Measurements from ENCODE around the gene SLC5A6. TPM values are rescaled to one million over a fixed set of nuclear protein-coding genes. Genes with fewer than 3 reads are reported as not detected.

The SLC5A6 gene
- total and polyA plus RNA-seq, 4 experiments from 2014 or later = 18.9 to 25.1 (median 21.8) TPM

DNA sequence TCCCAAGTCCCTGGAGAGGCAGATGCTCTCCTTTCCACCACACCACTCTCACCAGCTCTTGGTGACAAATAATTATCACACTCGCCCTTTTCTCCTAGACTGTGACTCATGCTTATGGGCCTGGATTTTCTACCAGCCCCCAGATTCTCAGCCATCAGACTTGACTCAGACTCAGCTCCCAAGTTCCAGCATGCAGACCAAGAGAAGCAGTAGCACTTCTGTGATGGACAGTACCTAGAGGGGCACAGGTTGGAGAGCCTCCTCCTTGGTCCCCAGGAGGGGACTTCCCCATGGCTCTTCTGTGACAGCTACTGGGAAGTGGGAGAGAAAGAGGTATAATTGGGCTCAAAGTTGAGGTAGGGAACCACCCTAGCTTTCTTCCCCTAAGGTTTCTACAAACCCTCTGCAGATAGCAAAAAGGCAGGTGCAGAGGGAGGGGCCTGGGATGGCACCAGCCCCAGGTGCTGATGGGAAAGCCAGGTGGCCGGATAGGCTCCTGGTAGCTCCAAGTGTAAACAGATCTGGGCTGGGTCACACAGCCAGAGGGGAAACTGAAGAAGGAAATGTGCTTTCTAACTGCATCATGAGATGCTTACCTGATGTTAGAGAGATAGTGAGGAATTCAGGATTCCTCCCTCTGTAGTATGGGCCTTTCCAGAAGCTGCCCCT lies 59.1 kb downstream of the SLC5A6 start:
- Histone ChIP-seq H3K4me3 (ENCODE audit: low read length in 2 of 2) (no peak overlapping the region), H3K4me1 (ENCODE audit: insufficient read depth, low read length) (no peaks in the 10 kb centered on the region), H3K27ac (ENCODE audit: low read depth, low read length) (no peak overlapping the region), H3K9me3 (ENCODE audit: control insufficient read depth in 1 of 2, low read length in 2 of 2) (no peaks in the 10 kb centered on the region), H3K27me3 (ENCODE audit: insufficient read depth, low read length) (no peaks in the 10 kb centered on the region), H3K36me3 (ENCODE audit: insufficient read depth, low read length) (no peaks in the 10 kb centered on the region)
- ChIA-PET CTCF (ENCODE audit: partially characterized antibody) (interaction anchor here (1.4 kb wide), 1 partner anchor 19 kb away, joined by 3 read pairs; no protein-coding TSS in a partner anchor), POLR2A (ENCODE audit: partially characterized antibody) (no interaction called here)
- no peak overlapping the region for H3K4me3 Mint-ChIP-seq
- H3K27ac Mint-ChIP-seq = peak overlapping the region in 1 of 7 donors; percentile 19
- no peak for DNase-seq
- no peaks in the 10 kb centered on the region for H3K9me3 Mint-ChIP-seq
- no peaks in the 10 kb centered on the region for H3K4me1 Mint-ChIP-seq
- H3K27me3 Mint-ChIP-seq = peaks cover under 1 to 6% of the 10 kb centered on the region in 2 donors
- intact Hi-C loops (cut with micrococcal nuclease) = no loop called here
- H3K36me3 Mint-ChIP-seq = no peaks in the 10 kb centered on the region

GRCh38 chr2:27152102-27152795 lies 59.8 kb downstream of the SLC5A6 start:
- H3K36me3 Mint-ChIP-seq = no peaks in the 10 kb centered on the region
- no peak for DNase-seq
- Histone ChIP-seq H3K4me3 (ENCODE audit: low read length in 2 of 2) (no peak overlapping the region), H3K9me3 (ENCODE audit: control insufficient read depth in 1 of 2, low read length in 2 of 2) (no peaks in the 10 kb centered on the region), H3K27ac (ENCODE audit: low read depth, low read length) (no peak overlapping the region), H3K27me3 (ENCODE audit: insufficient read depth, low read length) (no peaks in the 10 kb centered on the region), H3K36me3 (ENCODE audit: insufficient read depth, low read length) (no peaks in the 10 kb centered on the region), H3K4me1 (ENCODE audit: insufficient read depth, low read length) (no peaks in the 10 kb centered on the region)
- POLR2A ChIA-PET (ENCODE audit: partially characterized antibody) = no interaction called here
- CTCF ChIA-PET (ENCODE audit: partially characterized antibody) = interaction anchor here (0.9 to 1.4 kb wide), 3 partner anchors 8 to 150 kb away, joined by 3 read pairs; no protein-coding TSS in a partner anchor
- intact Hi-C loops (cut with micrococcal nuclease) = no loop called here
- peak overlapping the region in 1 of 7 donors; percentile 19 for H3K27ac Mint-ChIP-seq
- H3K9me3 Mint-ChIP-seq = no peaks in the 10 kb centered on the region
- H3K4me1 Mint-ChIP-seq = no peaks in the 10 kb centered on the region
- no peak overlapping the region for H3K4me3 Mint-ChIP-seq
- H3K27me3 Mint-ChIP-seq = peaks cover 2 to 8% of the 10 kb centered on the region in 2 donors

GRCh38 chr2:27150639-27151230 lies 61.3 kb downstream of the SLC5A6 start:
- H3K4me1 Mint-ChIP-seq = no peaks in the 10 kb centered on the region
- POLR2A ChIA-PET (ENCODE audit: partially characterized antibody) = no interaction called here
- H3K4me3 ChIP-seq (ENCODE audit: low read length in 2 of 2) = no peak overlapping the region
- no peaks in the 10 kb centered on the region for H3K27me3 ChIP-seq (ENCODE audit: insufficient read depth, low read length)
- no peaks in the 10 kb centered on the region for H3K4me1 ChIP-seq (ENCODE audit: insufficient read depth, low read length)
- CTCF ChIA-PET (ENCODE audit: partially characterized antibody) = interaction anchor here (0.9 to 1.4 kb wide), 2 partner anchors 10 to 19 kb away, joined by 3 to 6 read pairs; no protein-coding TSS in a partner anchor
- intact Hi-C loops (cut with micrococcal nuclease) = no loop called here
- no peaks in the 10 kb centered on the region for H3K9me3 Mint-ChIP-seq
- H3K27ac Mint-ChIP-seq = no peak overlapping the region
- H3K27ac ChIP-seq (ENCODE audit: low read depth, low read length) = no peak overlapping the region
- DNase-seq = no peak
- H3K4me3 Mint-ChIP-seq = no peak overlapping the region
- H3K27me3 Mint-ChIP-seq = peaks cover 3 to 8% of the 10 kb centered on the region in 2 donors
- H3K36me3 ChIP-seq (ENCODE audit: insufficient read depth, low read length) = no peaks in the 10 kb centered on the region
- H3K9me3 ChIP-seq (ENCODE audit: control insufficient read depth in 1 of 2, low read length in 2 of 2) = no peaks in the 10 kb centered on the region
- no peaks in the 10 kb centered on the region for H3K36me3 Mint-ChIP-seq

Other genes with a start within 250 kb of the SLC5A6 start
- gene MAPRE3, start 241.6 kb downstream of the SLC5A6 start, total RNA-seq = 1 to 10 TPM; 3.4 to 3.6 TPM
- gene MAPRE3, start 241.6 kb downstream of the SLC5A6 start, polyA plus RNA-seq = 1 to 10 TPM; 1.3 to 2.5 TPM
- 10 to 100 TPM; 97.3 to 99.8 TPM for gene TMEM214, start 179.3 kb downstream of the SLC5A6 start, total RNA-seq
- gene TMEM214, start 179.3 kb downstream of the SLC5A6 start, polyA plus RNA-seq = 10 to 100 TPM; 25.6 to 34.5 TPM
- 10 to 100 TPM; 12.2 to 14.9 TPM for gene AGBL5, start 160.6 kb downstream of the SLC5A6 start, total RNA-seq
- 1 to 10 TPM; 7.4 to 9.3 TPM for gene AGBL5, start 160.6 kb downstream of the SLC5A6 start, polyA plus RNA-seq
- 100 to 1,000 TPM; 269 to 296 TPM for gene OST4, start 140.6 kb downstream of the SLC5A6 start, total RNA-seq
- gene OST4, start 140.6 kb downstream of the SLC5A6 start, polyA plus RNA-seq = 100 to 1,000 TPM; 877 to 958 TPM
- gene EMILIN1, start 133.7 kb downstream of the SLC5A6 start, total RNA-seq = under 1 TPM; 0.33 to 0.81 TPM
- gene EMILIN1, start 133.7 kb downstream of the SLC5A6 start, polyA plus RNA-seq = under 1 TPM; 0.35 to 0.67 TPM
- 1 to 10 TPM; 6.0 to 8.6 TPM for gene KHK, start 125.5 kb downstream of the SLC5A6 start, total RNA-seq
- 1 to 10 TPM; 6.3 to 8.2 TPM for gene KHK, start 125.5 kb downstream of the SLC5A6 start, polyA plus RNA-seq
- gene CGREF1, start 93.1 kb downstream of the SLC5A6 start, total RNA-seq = under 1 TPM in 1 of 2 experiments, not detected in 1; 0.47 TPM
- gene CGREF1, start 93.1 kb downstream of the SLC5A6 start, polyA plus RNA-seq = under 1 TPM in 1 of 2 donors, not detected in 1; 0.36 TPM
- 1 to 10 TPM; 1.3 to 2.1 TPM for gene ABHD1, start 88.5 kb downstream of the SLC5A6 start, total RNA-seq
- gene ABHD1, start 88.5 kb downstream of the SLC5A6 start, polyA plus RNA-seq = 1 to 10 TPM in 1 of 2 donors, under 1 TPM in 1; 0.49 to 1.1 TPM
- 10 to 100 TPM; 64.5 to 65.3 TPM for gene PREB, start 77.6 kb downstream of the SLC5A6 start, total RNA-seq
- gene PREB, start 77.6 kb downstream of the SLC5A6 start, polyA plus RNA-seq = 10 to 100 TPM; 65.5 to 74.2 TPM
- gene PRR30, start 72.9 kb downstream of the SLC5A6 start, total RNA-seq = not detected
- gene PRR30, start 72.9 kb downstream of the SLC5A6 start, polyA plus RNA-seq = not detected
- not detected for gene TCF23, start 63.3 kb downstream of the SLC5A6 start, total RNA-seq
- gene TCF23, start 63.3 kb downstream of the SLC5A6 start, polyA plus RNA-seq = not detected
- 100 to 1,000 TPM; 103 to 109 TPM for gene ATRAID, start 227 bp downstream of the SLC5A6 start, total RNA-seq
- gene ATRAID, start 227 bp downstream of the SLC5A6 start, polyA plus RNA-seq = 100 to 1,000 TPM; 279 to 443 TPM
- 10 to 100 TPM; 47.6 to 49.3 TPM for gene CAD, start 5.1 kb upstream of the SLC5A6 start, total RNA-seq
- 10 to 100 TPM; 11.3 to 24.1 TPM for gene CAD, start 5.1 kb upstream of the SLC5A6 start, polyA plus RNA-seq
- gene SLC30A3, start 50.8 kb upstream of the SLC5A6 start, total RNA-seq = not detected
- not detected for gene SLC30A3, start 50.8 kb upstream of the SLC5A6 start, polyA plus RNA-seq
- not detected for gene DNAJC5G, start 63.2 kb upstream of the SLC5A6 start, total RNA-seq
- gene DNAJC5G, start 63.2 kb upstream of the SLC5A6 start, polyA plus RNA-seq = not detected
- gene TRIM54, start 70.2 kb upstream of the SLC5A6 start, total RNA-seq = under 1 TPM in 1 of 2 experiments, not detected in 1; 0.17 TPM
- not detected for gene TRIM54, start 70.2 kb upstream of the SLC5A6 start, polyA plus RNA-seq
- 1 to 10 TPM; 5.1 to 5.4 TPM for gene UCN, start 96.2 kb upstream of the SLC5A6 start, total RNA-seq
- under 1 TPM in 1 of 2 donors, not detected in 1; 0.84 TPM for gene UCN, start 96.2 kb upstream of the SLC5A6 start, polyA plus RNA-seq
- gene MPV17, start 110.8 kb upstream of the SLC5A6 start, total RNA-seq = 10 to 100 TPM; 89.3 to 93.3 TPM
- 100 to 1,000 TPM; 125 to 162 TPM for gene MPV17, start 110.8 kb upstream of the SLC5A6 start, polyA plus RNA-seq
- gene GTF3C2, start 144.5 kb upstream of the SLC5A6 start, total RNA-seq = 10 to 100 TPM; 82.9 to 90.8 TPM
- 10 to 100 TPM; 37.7 to 51.8 TPM for gene GTF3C2, start 144.5 kb upstream of the SLC5A6 start, polyA plus RNA-seq
- 10 to 100 TPM; 48.4 to 56.0 TPM for gene EIF2B4, start 158.1 kb upstream of the SLC5A6 start, total RNA-seq
- 10 to 100 TPM; 33.4 to 35.1 TPM for gene EIF2B4, start 158.1 kb upstream of the SLC5A6 start, polyA plus RNA-seq
- gene SNX17, start 158.3 kb upstream of the SLC5A6 start, total RNA-seq = 100 to 1,000 TPM; 122 to 130 TPM
- gene SNX17, start 158.3 kb upstream of the SLC5A6 start, polyA plus RNA-seq = 100 to 1,000 TPM; 178 to 304 TPM
- gene ZNF513, start 168.5 kb upstream of the SLC5A6 start, total RNA-seq = 10 to 100 TPM; 17.6 to 20.1 TPM
- 1 to 10 TPM; 3.7 to 6.3 TPM for gene ZNF513, start 168.5 kb upstream of the SLC5A6 start, polyA plus RNA-seq
- gene PPM1G, start 197.3 kb upstream of the SLC5A6 start, total RNA-seq = 10 to 100 TPM; 53.8 to 56.1 TPM
- 10 to 100 TPM; 76.7 to 99.4 TPM for gene PPM1G, start 197.3 kb upstream of the SLC5A6 start, polyA plus RNA-seq
- 100 to 1,000 TPM; 115 to 119 TPM for gene NRBP1, start 216.4 kb upstream of the SLC5A6 start, total RNA-seq
- 100 to 1,000 TPM; 118 to 125 TPM for gene NRBP1, start 216.4 kb upstream of the SLC5A6 start, polyA plus RNA-seq
- gene KRTCAP3, start 230.1 kb upstream of the SLC5A6 start, total RNA-seq = 10 to 100 TPM; 23.6 to 23.9 TPM
- gene KRTCAP3, start 230.1 kb upstream of the SLC5A6 start, polyA plus RNA-seq = 1 to 10 TPM; 1.8 to 9.4 TPM